Fibroblast of lung (primary cell): Measurements from ENCODE around the gene FKBP1A. TPM values are rescaled to one million over a fixed set of nuclear protein-coding genes. Genes with fewer than 3 reads are reported as not detected.

Experiments used
- DNase-seq, 2 donors: peaks; one replicate each; pipeline versions ENCODE4 v3.0.0 to v3.0.0-alpha.2; 2010; ENCODE audit warnings: low read depth in 2 of 2
- H2AFZ ChIP-seq: 2 replicates; pipeline ENCODE4 v1.5.1; 2012; ENCODE audit warnings: low read length, control low read depth, inconsistent platforms
- H3K27ac ChIP-seq: 2 replicates; pipeline ENCODE4 v1.5.1; 2011; ENCODE audit warnings: low read length, control low read depth; ENCODE audit not compliant: insufficient read depth
- H3K27me3 ChIP-seq: 2 replicates; pipeline ENCODE4 v1.5.1; 2011; ENCODE audit warnings: mild to moderate bottlenecking, low read length; ENCODE audit not compliant: control insufficient read depth, insufficient read depth
- H3K36me3 ChIP-seq: 2 replicates; pipeline ENCODE4 v1.5.1; 2011; ENCODE audit warnings: low read length; ENCODE audit not compliant: control insufficient read depth, insufficient read depth
- H3K4me1 ChIP-seq: 2 replicates; pipeline ENCODE4 v1.5.1; 2011; ENCODE audit warnings: low read length; ENCODE audit not compliant: control insufficient read depth, insufficient read depth; ENCODE audit errors: extremely low read depth
- H3K4me2 ChIP-seq: 2 replicates; pipeline ENCODE4 v1.5.1; 2011; ENCODE audit warnings: low read length, control low read depth; ENCODE audit not compliant: insufficient read depth; ENCODE audit errors: extremely low read depth
- H3K4me3 ChIP-seq, 4 experiments: fragments of 200-600 bp in 1 of 4; sonication (generic) in 1 of 4; replicated peaks in 1 of 4; 2 replicates each; pipeline ENCODE4 v1.5.1; 2011 to 2016; ENCODE audit warnings: low read length in 4 of 4, low read depth in 3 of 4, mild to moderate bottlenecking in 3 of 4, control low read depth in 2 of 4, inconsistent platforms in 1 of 4, mixed read lengths in 1 of 4; ENCODE audit not compliant: insufficient read depth in 1 of 4; ENCODE audit errors: control extremely low read depth in 1 of 4
- H3K79me2 ChIP-seq: 2 replicates; pipeline ENCODE4 v1.5.1; 2012; ENCODE audit warnings: mild to moderate bottlenecking, low read length, inconsistent platforms; ENCODE audit not compliant: control insufficient read depth, insufficient read depth
- H3K9ac ChIP-seq: 2 replicates; pipeline ENCODE4 v1.5.1; 2011; ENCODE audit warnings: mild to moderate bottlenecking, low read length, control low read depth; ENCODE audit not compliant: insufficient read depth
- H3K9me3 ChIP-seq: 2 replicates; pipeline ENCODE4 v1.5.1; 2012; ENCODE audit warnings: low read depth, low read length; ENCODE audit not compliant: control insufficient read depth, insufficient read depth
- H4K20me1 ChIP-seq: 2 replicates; pipeline ENCODE4 v1.5.1; 2011; ENCODE audit warnings: low read length; ENCODE audit not compliant: control insufficient read depth, insufficient read depth; ENCODE audit errors: extremely low read depth
- EZH2 ChIP-seq: IDR thresholded peaks from 2 replicates; pipeline ENCODE4 v1.5.1; 2012; ENCODE audit warnings: low read length, control low read depth, mild to moderate bottlenecking; ENCODE audit errors: missing control alignments
- polyA plus RNA-seq, 2 donors: library from polyadenylated mRNA; depleted of rRNA in 1 of 2; stranded (reverse) in 1 of 2; unstranded in 1 of 2; fragments of >200 nt; gene quantifications; 2 replicates each; pipeline ENCODE4 v1.2.1, GENCODE V29; 2011 to 2012; ENCODE audit warnings: missing spikeins in 1 of 2
- total RNA-seq: library from RNA; depleted of rRNA; stranded (reverse); fragments of >200 nt; gene quantifications from 2 replicates; pipeline ENCODE4 v1.2.1, GENCODE V29; 2014
- TF ChIP-seq, protein P1 (sequence below), 2 donors: IDR thresholded peaks in 1 of 2; conservative IDR thresholded peaks in 1 of 2; 1 replicate in 1 of 2; 2 replicates in 1 of 2; pipeline ENCODE4 v1.5.1; 2011 to 2012; ENCODE audit warnings: low read length in 2 of 2, control low read depth in 1 of 2, inconsistent platforms in 1 of 2, low read depth in 1 of 2, mild to moderate bottlenecking in 1 of 2

FKBP1A gene
- total and polyA plus RNA-seq, 2 donors (not counting 1 experiment from before 2014, with no cell fraction given) = 120 to 440 TPM

- no peak for DNase-seq
- peaks cover 2% of the 10 kb centered on the region for H3K36me3 ChIP-seq
- H2AFZ ChIP-seq = no peak overlapping the region
- no peaks in the 10 kb centered on the region for H4K20me1 ChIP-seq
- no peak overlapping the region for H3K4me3 ChIP-seq
- H3K27me3 ChIP-seq = no peaks in the 10 kb centered on the region
- no peak overlapping the region for H3K9ac ChIP-seq
- TF ChIP-seq, protein P1, sequence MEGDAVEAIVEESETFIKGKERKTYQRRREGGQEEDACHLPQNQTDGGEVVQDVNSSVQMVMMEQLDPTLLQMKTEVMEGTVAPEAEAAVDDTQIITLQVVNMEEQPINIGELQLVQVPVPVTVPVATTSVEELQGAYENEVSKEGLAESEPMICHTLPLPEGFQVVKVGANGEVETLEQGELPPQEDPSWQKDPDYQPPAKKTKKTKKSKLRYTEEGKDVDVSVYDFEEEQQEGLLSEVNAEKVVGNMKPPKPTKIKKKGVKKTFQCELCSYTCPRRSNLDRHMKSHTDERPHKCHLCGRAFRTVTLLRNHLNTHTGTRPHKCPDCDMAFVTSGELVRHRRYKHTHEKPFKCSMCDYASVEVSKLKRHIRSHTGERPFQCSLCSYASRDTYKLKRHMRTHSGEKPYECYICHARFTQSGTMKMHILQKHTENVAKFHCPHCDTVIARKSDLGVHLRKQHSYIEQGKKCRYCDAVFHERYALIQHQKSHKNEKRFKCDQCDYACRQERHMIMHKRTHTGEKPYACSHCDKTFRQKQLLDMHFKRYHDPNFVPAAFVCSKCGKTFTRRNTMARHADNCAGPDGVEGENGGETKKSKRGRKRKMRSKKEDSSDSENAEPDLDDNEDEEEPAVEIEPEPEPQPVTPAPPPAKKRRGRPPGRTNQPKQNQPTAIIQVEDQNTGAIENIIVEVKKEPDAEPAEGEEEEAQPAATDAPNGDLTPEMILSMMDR (conservative IDR thresholded peaks at IDR 0.05 in 1 of 2, IDR thresholded peaks at IDR 0.05 in 1 of 2; ENCODE audit: low read depth in 1 of 2, low read length in 2 of 2) = no peak
- TF ChIP-seq EZH2 = no peak
- peaks cover 10% of the 10 kb centered on the region for H3K79me2 ChIP-seq
- no peaks in the 10 kb centered on the region for H3K9me3 ChIP-seq
- H3K4me1 ChIP-seq = peaks cover 10% of the 10 kb centered on the region
- H3K27ac ChIP-seq = no peak overlapping the region
- H3K4me2 ChIP-seq = no peak overlapping the region
Observed at GRCh38 chr20:1334370-1334731, 58.5 kb downstream of the FKBP1A start.

- no peak overlapping the region for H3K4me2 ChIP-seq
- H3K27ac ChIP-seq = no peak overlapping the region
- H4K20me1 ChIP-seq = no peaks in the 10 kb centered on the region
- H3K79me2 ChIP-seq = peaks cover 16% of the 10 kb centered on the region
- peaks cover 10% of the 10 kb centered on the region for H3K4me1 ChIP-seq
- TF ChIP-seq EZH2 = no peak
- TF ChIP-seq, protein P1 (conservative IDR thresholded peaks at IDR 0.05 in 1 of 2, IDR thresholded peaks at IDR 0.05 in 1 of 2; ENCODE audit: low read depth in 1 of 2, low read length in 2 of 2) = no peak
- DNase-seq = no peak
- H3K9me3 ChIP-seq = no peaks in the 10 kb centered on the region
- no peaks in the 10 kb centered on the region for H3K27me3 ChIP-seq
- H3K4me3 ChIP-seq = no peak overlapping the region
- H3K36me3 ChIP-seq = peaks cover 2% of the 10 kb centered on the region
- no peak overlapping the region for H3K9ac ChIP-seq
- H2AFZ ChIP-seq = no peak overlapping the region
Observed at GRCh38 chr20:1333462-1334369, 59.1 kb downstream of the FKBP1A start.

GRCh38 chr20:1332749-1333300 is 60.0 kb downstream of the FKBP1A start:
- H3K4me1 ChIP-seq = peaks cover 11% of the 10 kb centered on the region
- H3K27me3 ChIP-seq = no peaks in the 10 kb centered on the region
- H3K4me2 ChIP-seq = no peak overlapping the region
- no peak overlapping the region for H2AFZ ChIP-seq
- no peak overlapping the region for H3K4me3 ChIP-seq
- peaks cover 23% of the 10 kb centered on the region for H3K79me2 ChIP-seq
- no peaks in the 10 kb centered on the region for H3K9me3 ChIP-seq
- H3K27ac ChIP-seq = no peak overlapping the region
- H4K20me1 ChIP-seq = no peaks in the 10 kb centered on the region
- H3K36me3 ChIP-seq = peaks cover 2% of the 10 kb centered on the region
- H3K9ac ChIP-seq = no peak overlapping the region
- no peak for DNase-seq
- no peak for TF ChIP-seq EZH2
- TF ChIP-seq, protein P1 (conservative IDR thresholded peaks at IDR 0.05 in 1 of 2, IDR thresholded peaks at IDR 0.05 in 1 of 2; ENCODE audit: low read depth in 1 of 2, low read length in 2 of 2) = no peak
